HUES48 (cell line): ENCODE results near the gene ARHGAP23.

Experiments used
- H3K27ac ChIP-seq: one replicate; pipeline ENCODE4 v1.7.0; 2013; ENCODE audit warnings: low read depth, low read length, inconsistent platforms
- H3K27me3 ChIP-seq: 2 replicates; pipeline ENCODE4 v1.6.1; 2013; ENCODE audit warnings: mild to moderate bottlenecking, low read length; ENCODE audit not compliant: control insufficient read depth, insufficient read depth
- H3K36me3 ChIP-seq: 2 replicates; pipeline ENCODE4 v1.6.1; 2013; ENCODE audit warnings: low read length; ENCODE audit not compliant: control insufficient read depth, insufficient read depth
- H3K4me1 ChIP-seq: 2 replicates; pipeline ENCODE4 v1.6.1; 2013; ENCODE audit warnings: mild to moderate bottlenecking, low read length; ENCODE audit not compliant: control insufficient read depth, insufficient read depth
- H3K4me3 ChIP-seq: 2 replicates; pipeline ENCODE4 v1.5.1; 2013; ENCODE audit warnings: mild to moderate bottlenecking, low read depth, low read length
- H3K9ac ChIP-seq: 2 replicates; pipeline ENCODE4 v1.6.1; 2013; ENCODE audit warnings: mild to moderate bottlenecking, low read depth, low read length, moderate library complexity
- H3K9me3 ChIP-seq: 2 replicates; pipeline ENCODE4 v1.6.1; 2013; ENCODE audit warnings: low read length; ENCODE audit not compliant: control insufficient read depth, insufficient read depth

The ARHGAP23 gene

GRCh38 chr17:38444151-38444550 is 15.9 kb downstream of the ARHGAP23 start:
- H3K9ac ChIP-seq, result no peak overlapping the region
- peaks cover 38% of the 10 kb centered on the region for H3K4me1 ChIP-seq
- no peak overlapping the region for H3K4me3 ChIP-seq
- H3K27ac ChIP-seq, result peak overlapping the region; percentile 10
- no peaks in the 10 kb centered on the region for H3K27me3 ChIP-seq
- no peaks in the 10 kb centered on the region for H3K9me3 ChIP-seq
- H3K36me3 ChIP-seq, result no peaks in the 10 kb centered on the region

GRCh38 chr17:38447502-38448085 is 19.3 kb downstream of the ARHGAP23 start:
- H3K36me3 ChIP-seq, result no peaks in the 10 kb centered on the region
- H3K4me3 ChIP-seq, result no peak overlapping the region
- no peak overlapping the region for H3K9ac ChIP-seq
- H3K27ac ChIP-seq, result no peak overlapping the region
- no peaks in the 10 kb centered on the region for H3K9me3 ChIP-seq
- no peaks in the 10 kb centered on the region for H3K27me3 ChIP-seq
- peaks cover 50% of the 10 kb centered on the region for H3K4me1 ChIP-seq

DNA sequence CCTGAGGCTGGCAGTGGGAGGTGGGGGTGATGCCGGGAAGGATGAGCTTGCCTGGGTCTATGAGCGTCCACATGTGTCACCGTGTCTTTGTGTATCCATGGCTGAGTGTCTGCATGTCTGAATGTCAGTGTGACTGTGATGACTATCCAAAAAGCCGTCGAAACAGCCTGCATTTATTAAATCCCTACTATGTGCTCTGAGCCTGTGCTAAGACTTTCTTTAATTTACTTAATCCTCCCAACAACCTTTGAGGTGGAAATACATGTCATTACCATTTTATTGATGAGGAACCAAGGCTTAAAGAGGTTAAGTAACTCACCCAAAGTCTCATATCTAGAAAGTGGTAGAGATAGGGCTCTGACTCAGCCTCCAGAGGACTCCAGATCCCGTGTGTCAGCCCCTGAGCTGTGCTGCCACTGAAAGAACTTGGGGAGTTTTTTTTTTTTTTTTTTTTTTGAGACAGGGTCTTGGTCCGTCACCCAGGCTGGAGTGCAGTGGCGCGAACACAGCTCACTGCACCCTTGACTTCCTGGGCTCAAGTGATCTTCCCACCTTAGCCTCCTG is 20.0 kb downstream of the ARHGAP23 start:
- H3K27ac ChIP-seq, result no peak overlapping the region
- H3K9me3 ChIP-seq, result no peaks in the 10 kb centered on the region
- H3K4me3 ChIP-seq, result no peak overlapping the region
- 0 out of 2 replicates have a peak, but pooled peaks cover 4% of the 10 kb centered on the region for H3K27me3 ChIP-seq
- peaks cover 56% of the 10 kb centered on the region for H3K4me1 ChIP-seq
- H3K36me3 ChIP-seq, result no peaks in the 10 kb centered on the region
- H3K9ac ChIP-seq, result no peak overlapping the region

- Histone ChIP-seq H3K36me3 (no peaks in the 10 kb centered on the region), H3K27me3 (0 out of 2 replicates have a peak, but pooled peaks cover 4% of the 10 kb centered on the region), H3K9me3 (no peaks in the 10 kb centered on the region), H3K4me3 (no peak overlapping the region), H3K4me1 (peaks cover 55% of the 10 kb centered on the region), H3K9ac (no peak overlapping the region), H3K27ac (peak overlapping the region; percentile 31)
These were observed 21.1 kb downstream of the ARHGAP23 start for GRCh38 chr17:38449364-38449763.

DNA sequence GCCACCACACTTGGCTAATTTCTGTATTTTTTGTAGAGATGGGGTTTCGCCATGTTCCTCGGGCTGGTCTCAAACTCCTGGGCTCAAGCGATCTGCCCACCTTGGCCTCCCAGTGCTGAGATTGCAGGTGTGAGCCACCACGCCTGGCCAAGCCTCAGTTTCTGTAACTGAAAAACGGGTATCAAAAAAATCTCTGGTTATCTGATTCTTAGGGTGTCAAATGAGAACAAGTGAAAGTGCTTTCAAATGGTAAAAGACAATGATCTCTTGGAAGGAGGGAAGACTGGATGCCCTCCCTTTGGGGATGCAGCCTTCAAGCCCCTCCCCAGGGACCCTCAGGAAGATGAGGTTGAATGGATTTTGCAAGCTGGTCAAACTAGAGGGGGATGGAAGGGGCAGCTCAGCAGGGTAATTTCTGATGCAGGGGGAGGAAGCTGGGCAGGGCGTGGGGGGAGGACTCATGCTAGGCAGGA is 22.3 kb downstream of the ARHGAP23 start:
- H3K27ac ChIP-seq, result peak overlapping the region; percentile 100
- H3K27me3 ChIP-seq, result 0 out of 2 replicates have a peak, but pooled peaks cover 4% of the 10 kb centered on the region
- peak overlapping the region; percentile 3 for H3K4me3 ChIP-seq
- H3K36me3 ChIP-seq, result no peaks in the 10 kb centered on the region
- peaks cover 66% of the 10 kb centered on the region for H3K4me1 ChIP-seq
- H3K9ac ChIP-seq, result no peak overlapping the region
- H3K9me3 ChIP-seq, result no peaks in the 10 kb centered on the region

GRCh38 chr17:38451030-38451839 is 23.0 kb downstream of the ARHGAP23 start:
- H3K27me3 ChIP-seq, result 0 out of 2 replicates have a peak, but pooled peaks cover 4% of the 10 kb centered on the region
- no peaks in the 10 kb centered on the region for H3K9me3 ChIP-seq
- peak overlapping the region; percentile 83 for H3K9ac ChIP-seq
- H3K27ac ChIP-seq, result peak overlapping the region; percentile 100
- H3K4me3 ChIP-seq, result peak overlapping the region; percentile 63
- peaks cover 72% of the 10 kb centered on the region for H3K4me1 ChIP-seq
- H3K36me3 ChIP-seq, result no peaks in the 10 kb centered on the region

- H3K9ac ChIP-seq, result peak overlapping the region; percentile 83
- 0 out of 2 replicates have a peak, but pooled peaks cover 4% of the 10 kb centered on the region for H3K27me3 ChIP-seq
- peaks cover 77% of the 10 kb centered on the region for H3K4me1 ChIP-seq
- H3K9me3 ChIP-seq, result no peaks in the 10 kb centered on the region
- no peaks in the 10 kb centered on the region for H3K36me3 ChIP-seq
- peak overlapping the region; percentile 63 for H3K4me3 ChIP-seq
- peak overlapping the region; percentile 100 for H3K27ac ChIP-seq
These were observed 23.7 kb downstream of the ARHGAP23 start for GRCh38 chr17:38451840-38452529.

DNA sequence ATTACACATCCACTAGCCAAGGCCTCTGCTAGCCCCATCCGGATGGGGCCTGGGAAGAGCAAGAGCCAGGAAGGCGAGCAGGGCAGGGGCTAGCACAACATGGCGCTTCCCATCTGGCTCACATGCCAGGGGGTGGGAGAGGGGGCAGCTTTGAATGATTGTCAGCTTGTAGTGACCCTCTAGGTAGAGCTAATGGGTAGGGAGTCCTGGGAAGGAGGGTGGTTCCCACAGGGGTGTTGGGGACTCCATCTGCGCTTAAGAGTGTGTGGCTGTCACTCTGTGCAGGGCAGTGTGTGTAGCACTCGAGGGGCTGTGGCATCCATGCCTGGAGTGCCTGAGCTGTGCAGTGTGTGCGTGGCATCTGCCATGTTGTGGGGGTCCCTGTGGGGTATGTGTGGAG is 24.5 kb downstream of the ARHGAP23 start:
- 0 out of 2 replicates have a peak, but pooled peaks cover 4% of the 10 kb centered on the region for H3K27me3 ChIP-seq
- H3K27ac ChIP-seq, result peak overlapping the region; percentile 100
- peaks cover 73% of the 10 kb centered on the region for H3K4me1 ChIP-seq

GRCh38 chr17:38453951-38454421 is 25.7 kb downstream of the ARHGAP23 start:
- H3K4me3 ChIP-seq, result peak overlapping the region; percentile 48
- H3K27me3 ChIP-seq, result 0 out of 2 replicates have a peak, but pooled peaks cover 4% of the 10 kb centered on the region
- peaks cover 8% of the 10 kb centered on the region for H3K36me3 ChIP-seq
- H3K4me1 ChIP-seq, result peaks cover 64% of the 10 kb centered on the region
- no peak overlapping the region for H3K9ac ChIP-seq
- no peak overlapping the region for H3K27ac ChIP-seq
- no peaks in the 10 kb centered on the region for H3K9me3 ChIP-seq

More for the DNA sequence above, 24.5 kb downstream of the ARHGAP23 start:
- Histone ChIP-seq H3K4me3 (peak overlapping the region; percentile 50), H3K36me3 (no peaks in the 10 kb centered on the region), H3K9ac (peak overlapping the region; percentile 3; the same call in 1 of the 2 replicates), H3K9me3 (no peaks in the 10 kb centered on the region)

- Histone ChIP-seq H3K9me3 (no peaks in the 10 kb centered on the region), H3K9ac (no peak overlapping the region), H3K4me1 (peaks cover 59% of the 10 kb centered on the region), H3K27me3 (0 out of 2 replicates have a peak, but pooled peaks cover 4% of the 10 kb centered on the region), H3K4me3 (peak overlapping the region; percentile 48), H3K36me3 (peaks cover 14% of the 10 kb centered on the region), H3K27ac (peak overlapping the region; percentile 8)
These were observed 26.3 kb downstream of the ARHGAP23 start for GRCh38 chr17:38454532-38454931.
